ENCODE measurements around the gene TMOD4. TPM values are rescaled to one million over a fixed set of nuclear protein-coding genes. Genes with fewer than 3 reads are reported as not detected.

The TMOD4 gene
- total RNA-seq, 1 experiment from 2014 or later: 0.79 TPM

DNA sequence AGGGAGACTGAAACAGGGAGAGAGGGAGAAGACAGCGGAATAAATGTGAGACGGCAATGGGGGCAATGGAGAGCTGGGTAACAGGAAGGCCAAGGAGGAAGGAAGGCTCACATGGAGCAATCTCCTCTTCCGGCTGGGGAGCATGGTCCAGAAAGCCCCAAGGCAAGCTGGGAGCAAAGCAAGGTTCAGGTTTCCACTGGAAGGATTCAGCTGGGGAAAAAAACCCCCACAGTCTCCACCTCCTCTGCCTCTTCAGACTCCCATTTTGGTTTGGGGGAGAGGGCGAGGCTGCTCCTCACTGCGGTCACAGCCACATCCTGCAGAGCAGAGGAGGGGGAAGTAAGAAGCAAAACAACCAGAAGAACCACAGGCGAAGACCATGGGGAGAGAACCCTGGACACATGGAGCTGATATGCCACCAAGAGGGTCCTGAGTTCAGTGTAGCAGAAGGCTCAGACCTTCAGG, 18.7 kb downstream of the TMOD4 start:
- Mint-ChIP-seq H3K27me3 (ENCODE audit: low read depth) (no peaks in the 10 kb centered on the region), H3K27ac (peak overlapping the region; percentile 11; the same call in 1 of the 2 replicates), H3K4me3 (no peak overlapping the region), H3K9me3 (no peaks in the 10 kb centered on the region), H3K4me1 (peaks cover 8% of the 10 kb centered on the region), H3K36me3 (peaks cover 24% of the 10 kb centered on the region)
- ATAC-seq (no peak), DNase-seq (ENCODE audit: low spot score) (no peak)
- CTCF ChIA-PET: interaction anchor here (0.5 to 6.9 kb wide), 20 partner anchors 8 to 161 kb away, joined by 3 to 167 read pairs (median 5); partner anchors contain the start of genes C1orf56, CDC42SE1, LYSMD1 and MLLT11
- POLR2A ChIA-PET: interaction anchor here (0.5 to 1.1 kb wide), 2 partner anchors 25 to 1219 kb away, joined by 3 to 5 read pairs; no protein-coding TSS in a partner anchor
- TF ChIP-seq PRRX2 (CRISPR knock-in tag; IDR thresholded peaks at IDR 0.05): no peak
- no peak for TF ChIP-seq IRF1 (CRISPR knock-in tag; IDR thresholded peaks at IDR 0.05)
- TF ChIP-seq, protein P1, sequence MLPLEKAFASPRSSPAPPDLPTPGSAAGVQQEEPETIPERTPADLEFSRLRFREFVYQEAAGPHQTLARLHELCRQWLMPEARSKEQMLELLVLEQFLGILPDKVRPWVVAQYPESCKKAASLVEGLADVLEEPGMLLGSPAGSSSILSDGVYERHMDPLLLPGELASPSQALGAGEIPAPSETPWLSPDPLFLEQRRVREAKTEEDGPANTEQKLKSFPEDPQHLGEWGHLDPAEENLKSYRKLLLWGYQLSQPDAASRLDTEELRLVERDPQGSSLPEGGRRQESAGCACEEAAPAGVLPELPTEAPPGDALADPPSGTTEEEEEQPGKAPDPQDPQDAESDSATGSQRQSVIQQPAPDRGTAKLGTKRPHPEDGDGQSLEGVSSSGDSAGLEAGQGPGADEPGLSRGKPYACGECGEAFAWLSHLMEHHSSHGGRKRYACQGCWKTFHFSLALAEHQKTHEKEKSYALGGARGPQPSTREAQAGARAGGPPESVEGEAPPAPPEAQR (CRISPR knock-in tag; IDR thresholded peaks at IDR 0.05): no peak
- TF ChIP-seq KAT7 (CRISPR knock-in tag; IDR thresholded peaks at IDR 0.05; ENCODE audit: borderline replicate concordance): no peak
- TF ChIP-seq TEAD1 (CRISPR knock-in tag; IDR thresholded peaks at IDR 0.05): no peak
- no peak for TF ChIP-seq CREB1 (CRISPR knock-in tag; IDR thresholded peaks at IDR 0.05)
- TF ChIP-seq JAZF1 (CRISPR knock-in tag; IDR thresholded peaks at IDR 0.05): no peak
- no peak for TF ChIP-seq TCF7 (CRISPR knock-in tag; IDR thresholded peaks at IDR 0.05; ENCODE audit: low read depth)
- no peak for TF ChIP-seq ZNF219 (CRISPR knock-in tag; IDR thresholded peaks at IDR 0.05; ENCODE audit: borderline replicate concordance)
- TF ChIP-seq, protein P2, sequence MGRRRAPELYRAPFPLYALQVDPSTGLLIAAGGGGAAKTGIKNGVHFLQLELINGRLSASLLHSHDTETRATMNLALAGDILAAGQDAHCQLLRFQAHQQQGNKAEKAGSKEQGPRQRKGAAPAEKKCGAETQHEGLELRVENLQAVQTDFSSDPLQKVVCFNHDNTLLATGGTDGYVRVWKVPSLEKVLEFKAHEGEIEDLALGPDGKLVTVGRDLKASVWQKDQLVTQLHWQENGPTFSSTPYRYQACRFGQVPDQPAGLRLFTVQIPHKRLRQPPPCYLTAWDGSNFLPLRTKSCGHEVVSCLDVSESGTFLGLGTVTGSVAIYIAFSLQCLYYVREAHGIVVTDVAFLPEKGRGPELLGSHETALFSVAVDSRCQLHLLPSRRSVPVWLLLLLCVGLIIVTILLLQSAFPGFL (CRISPR knock-in tag; IDR thresholded peaks at IDR 0.05; ENCODE audit: borderline replicate concordance): no peak
- TF ChIP-seq, protein P3, sequence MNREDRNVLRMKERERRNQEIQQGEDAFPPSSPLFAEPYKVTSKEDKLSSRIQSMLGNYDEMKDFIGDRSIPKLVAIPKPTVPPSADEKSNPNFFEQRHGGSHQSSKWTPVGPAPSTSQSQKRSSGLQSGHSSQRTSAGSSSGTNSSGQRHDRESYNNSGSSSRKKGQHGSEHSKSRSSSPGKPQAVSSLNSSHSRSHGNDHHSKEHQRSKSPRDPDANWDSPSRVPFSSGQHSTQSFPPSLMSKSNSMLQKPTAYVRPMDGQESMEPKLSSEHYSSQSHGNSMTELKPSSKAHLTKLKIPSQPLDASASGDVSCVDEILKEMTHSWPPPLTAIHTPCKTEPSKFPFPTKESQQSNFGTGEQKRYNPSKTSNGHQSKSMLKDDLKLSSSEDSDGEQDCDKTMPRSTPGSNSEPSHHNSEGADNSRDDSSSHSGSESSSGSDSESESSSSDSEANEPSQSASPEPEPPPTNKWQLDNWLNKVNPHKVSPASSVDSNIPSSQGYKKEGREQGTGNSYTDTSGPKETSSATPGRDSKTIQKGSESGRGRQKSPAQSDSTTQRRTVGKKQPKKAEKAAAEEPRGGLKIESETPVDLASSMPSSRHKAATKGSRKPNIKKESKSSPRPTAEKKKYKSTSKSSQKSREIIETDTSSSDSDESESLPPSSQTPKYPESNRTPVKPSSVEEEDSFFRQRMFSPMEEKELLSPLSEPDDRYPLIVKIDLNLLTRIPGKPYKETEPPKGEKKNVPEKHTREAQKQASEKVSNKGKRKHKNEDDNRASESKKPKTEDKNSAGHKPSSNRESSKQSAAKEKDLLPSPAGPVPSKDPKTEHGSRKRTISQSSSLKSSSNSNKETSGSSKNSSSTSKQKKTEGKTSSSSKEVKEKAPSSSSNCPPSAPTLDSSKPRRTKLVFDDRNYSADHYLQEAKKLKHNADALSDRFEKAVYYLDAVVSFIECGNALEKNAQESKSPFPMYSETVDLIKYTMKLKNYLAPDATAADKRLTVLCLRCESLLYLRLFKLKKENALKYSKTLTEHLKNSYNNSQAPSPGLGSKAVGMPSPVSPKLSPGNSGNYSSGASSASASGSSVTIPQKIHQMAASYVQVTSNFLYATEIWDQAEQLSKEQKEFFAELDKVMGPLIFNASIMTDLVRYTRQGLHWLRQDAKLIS (CRISPR knock-in tag; IDR thresholded peaks at IDR 0.05; ENCODE audit: borderline replicate concordance): no peak
- no peak for TF ChIP-seq MYBL2 (CRISPR knock-in tag; IDR thresholded peaks at IDR 0.05)
- no peak for TF ChIP-seq SP1 (CRISPR knock-in tag; conservative IDR thresholded peaks at IDR 0.05)
- TF ChIP-seq ZNF416 (CRISPR knock-in tag; IDR thresholded peaks at IDR 0.05): no peak
- TF ChIP-seq E2F4 (CRISPR knock-in tag; IDR thresholded peaks at IDR 0.05; ENCODE audit: borderline replicate concordance, low read depth): no peak
- no peak for TF ChIP-seq ZNF396 (CRISPR knock-in tag; IDR thresholded peaks at IDR 0.05; ENCODE audit: borderline replicate concordance)
- no peak for TF ChIP-seq RORB (CRISPR knock-in tag; IDR thresholded peaks at IDR 0.05)
- TF ChIP-seq ZMAT4 (CRISPR knock-in tag; IDR thresholded peaks at IDR 0.05): no peak
- TF ChIP-seq NFE2L1 (CRISPR knock-in tag; IDR thresholded peaks at IDR 0.05): no peak
- no peak for TF ChIP-seq FOXK1 (CRISPR knock-in tag; IDR thresholded peaks at IDR 0.05)
